ENCODE data around the gene HEATR9. TPM values are rescaled to one million over a fixed set of nuclear protein-coding genes. Genes with fewer than 3 reads are reported as not detected.

HEATR9 gene
- total and polyA plus RNA-seq, 5 donors from 2014 or later: not detected

DNA sequence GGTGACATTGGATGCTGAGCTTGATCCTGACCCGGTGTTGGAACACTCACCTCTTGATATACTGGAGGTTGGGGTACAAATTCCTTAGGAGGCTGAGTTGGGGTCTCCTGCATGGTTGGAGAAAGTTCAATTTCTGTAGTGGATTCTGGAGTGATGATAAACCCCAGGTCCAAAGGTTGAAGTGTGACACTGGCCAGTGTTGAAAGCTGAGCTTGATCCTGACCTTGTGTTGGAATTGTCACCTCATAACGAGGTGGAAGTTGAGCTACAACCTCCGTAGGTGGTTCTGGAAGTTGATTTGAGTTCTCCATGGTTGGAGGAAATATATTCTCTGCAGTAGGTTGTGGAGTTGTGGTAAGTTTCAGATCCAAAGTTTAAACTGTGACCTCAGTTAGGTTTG is 40.7 kb upstream of the HEATR9 start:
- Histone ChIP-seq H3K9me3 (ENCODE audit: control insufficient read depth in 2 of 2, low read length in 2 of 2) (no peaks in the 10 kb centered on the region), H3K27ac (ENCODE audit: insufficient read depth, low read length, poor library complexity, severe bottlenecking) (no peak overlapping the region), H3K27me3 (ENCODE audit: control insufficient read depth, insufficient read depth, low read length) (no peaks in the 10 kb centered on the region), H3K36me3 (ENCODE audit: control insufficient read depth, insufficient read depth, low read length) (no peaks in the 10 kb centered on the region), H3K4me1 (ENCODE audit: control insufficient read depth, insufficient read depth, low read length, poor library complexity, severe bottlenecking) (no peaks in the 10 kb centered on the region), H3K4me3 (ENCODE audit: low read depth, low read length) (no peak overlapping the region)
- Mint-ChIP-seq H3K27me3 (no peaks in the 10 kb centered on the region), H3K27ac (no peak overlapping the region), H3K4me3 (no peak overlapping the region), H3K36me3 (no peaks in the 10 kb centered on the region), H3K4me1 (no peaks in the 10 kb centered on the region), H3K9me3 (no peaks in the 10 kb centered on the region)
- ATAC-seq (ENCODE audit: low read depth in 2 of 2) (no peak), DNase-seq (no peak)

- Mint-ChIP-seq H3K4me3 (no peak overlapping the region), H3K27ac (no peak overlapping the region), H3K36me3 (no peaks in the 10 kb centered on the region), H3K27me3 (no peaks in the 10 kb centered on the region), H3K4me1 (no peaks in the 10 kb centered on the region), H3K9me3 (no peaks in the 10 kb centered on the region)
- no peak for DNase-seq
- no peaks in the 10 kb centered on the region for H3K27me3 ChIP-seq (ENCODE audit: control insufficient read depth, insufficient read depth, low read length)
- no peaks in the 10 kb centered on the region for H3K36me3 ChIP-seq (ENCODE audit: control insufficient read depth, insufficient read depth, low read length)
- no peak for ATAC-seq (ENCODE audit: low read depth in 2 of 2)
- no peaks in the 10 kb centered on the region for H3K9me3 ChIP-seq (ENCODE audit: control insufficient read depth in 2 of 2, low read length in 2 of 2)
- H3K27ac ChIP-seq (ENCODE audit: insufficient read depth, low read length, poor library complexity, severe bottlenecking): no peak overlapping the region
- H3K4me3 ChIP-seq (ENCODE audit: low read depth, low read length): no peak overlapping the region
- no peaks in the 10 kb centered on the region for H3K4me1 ChIP-seq (ENCODE audit: control insufficient read depth, insufficient read depth, low read length, poor library complexity, severe bottlenecking)
Measured at GRCh38 chr17:35907691-35908090, 39.0 kb upstream of the HEATR9 start.

GRCh38 chr17:35906926-35907637 is 38.4 kb upstream of the HEATR9 start:
- no peaks in the 10 kb centered on the region for H3K36me3 ChIP-seq (ENCODE audit: control insufficient read depth, insufficient read depth, low read length)
- H3K27ac ChIP-seq (ENCODE audit: insufficient read depth, low read length, poor library complexity, severe bottlenecking): no peak overlapping the region
- Mint-ChIP-seq H3K4me3 (no peak overlapping the region), H3K36me3 (no peaks in the 10 kb centered on the region), H3K27me3 (no peaks in the 10 kb centered on the region), H3K4me1 (no peaks in the 10 kb centered on the region), H3K27ac (no peak overlapping the region), H3K9me3 (no peaks in the 10 kb centered on the region)
- no peaks in the 10 kb centered on the region for H3K27me3 ChIP-seq (ENCODE audit: control insufficient read depth, insufficient read depth, low read length)
- H3K4me3 ChIP-seq (ENCODE audit: low read depth, low read length): no peak overlapping the region
- ATAC-seq (ENCODE audit: low read depth in 2 of 2) (no peak), DNase-seq (no peak)
- H3K4me1 ChIP-seq (ENCODE audit: control insufficient read depth, insufficient read depth, low read length, poor library complexity, severe bottlenecking): no peaks in the 10 kb centered on the region
- no peaks in the 10 kb centered on the region for H3K9me3 ChIP-seq (ENCODE audit: control insufficient read depth in 2 of 2, low read length in 2 of 2)

- Mint-ChIP-seq H3K4me3 (no peak overlapping the region), H3K4me1 (no peaks in the 10 kb centered on the region), H3K9me3 (no peaks in the 10 kb centered on the region), H3K27ac (no peak overlapping the region), H3K36me3 (no peaks in the 10 kb centered on the region), H3K27me3 (no peaks in the 10 kb centered on the region)
- ATAC-seq (ENCODE audit: low read depth in 2 of 2) (no peak), DNase-seq (no peak)
- H3K36me3 ChIP-seq (ENCODE audit: control insufficient read depth, insufficient read depth, low read length): no peaks in the 10 kb centered on the region
- H3K4me3 ChIP-seq (ENCODE audit: low read depth, low read length): no peak overlapping the region
- no peaks in the 10 kb centered on the region for H3K4me1 ChIP-seq (ENCODE audit: control insufficient read depth, insufficient read depth, low read length, poor library complexity, severe bottlenecking)
- no peaks in the 10 kb centered on the region for H3K27me3 ChIP-seq (ENCODE audit: control insufficient read depth, insufficient read depth, low read length)
- H3K27ac ChIP-seq (ENCODE audit: insufficient read depth, low read length, poor library complexity, severe bottlenecking): no peak overlapping the region
- no peaks in the 10 kb centered on the region for H3K9me3 ChIP-seq (ENCODE audit: control insufficient read depth in 2 of 2, low read length in 2 of 2)
Measured at GRCh38 chr17:35906191-35906925, 37.7 kb upstream of the HEATR9 start.

GRCh38 chr17:35903451-35903850 is 34.8 kb upstream of the HEATR9 start:
- Histone ChIP-seq H3K27ac (ENCODE audit: insufficient read depth, low read length, poor library complexity, severe bottlenecking) (no peak overlapping the region), H3K9me3 (ENCODE audit: control insufficient read depth in 2 of 2, low read length in 2 of 2) (no peaks in the 10 kb centered on the region), H3K27me3 (ENCODE audit: control insufficient read depth, insufficient read depth, low read length) (no peaks in the 10 kb centered on the region), H3K36me3 (ENCODE audit: control insufficient read depth, insufficient read depth, low read length) (no peaks in the 10 kb centered on the region), H3K4me1 (ENCODE audit: control insufficient read depth, insufficient read depth, low read length, poor library complexity, severe bottlenecking) (no peaks in the 10 kb centered on the region), H3K4me3 (ENCODE audit: low read depth, low read length) (no peak overlapping the region)
- Mint-ChIP-seq H3K27me3 (peaks cover 4% of the 10 kb centered on the region), H3K4me3 (no peak overlapping the region), H3K4me1 (no peaks in the 10 kb centered on the region), H3K36me3 (no peaks in the 10 kb centered on the region), H3K27ac (no peak overlapping the region), H3K9me3 (no peaks in the 10 kb centered on the region)
- DNase-seq (no peak), ATAC-seq (ENCODE audit: low read depth in 2 of 2) (no peak)

DNA sequence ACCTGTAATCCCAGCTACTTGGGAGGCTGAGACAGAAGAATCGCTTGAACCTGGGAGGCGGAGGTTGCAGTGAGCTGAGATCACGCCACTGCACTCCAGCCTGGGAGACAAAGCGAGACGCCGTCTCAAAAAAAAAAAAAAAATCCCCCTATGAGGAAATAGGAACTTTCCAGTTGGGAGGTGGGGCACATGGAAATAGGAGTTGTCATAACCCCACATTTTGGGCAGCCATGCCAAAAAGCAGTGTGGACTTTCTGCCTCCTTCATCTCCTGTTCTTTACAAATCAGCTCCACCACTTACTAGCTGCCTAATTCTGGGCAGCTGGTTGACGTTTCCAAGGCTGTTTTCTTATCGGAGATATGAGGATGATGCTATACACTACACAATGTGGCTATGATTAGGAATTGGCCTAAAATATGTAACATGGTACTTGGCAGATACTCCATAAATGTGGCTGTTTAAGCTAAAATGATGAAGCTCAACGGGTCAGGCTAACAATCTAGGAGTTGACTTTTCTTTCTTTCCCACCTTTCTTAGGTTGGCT is 33.0 kb upstream of the HEATR9 start:
- Histone ChIP-seq H3K27me3 (ENCODE audit: control insufficient read depth, insufficient read depth, low read length) (no peaks in the 10 kb centered on the region), H3K4me3 (ENCODE audit: low read depth, low read length) (no peak overlapping the region), H3K9me3 (ENCODE audit: control insufficient read depth in 2 of 2, low read length in 2 of 2) (no peaks in the 10 kb centered on the region), H3K27ac (ENCODE audit: insufficient read depth, low read length, poor library complexity, severe bottlenecking) (no peak overlapping the region), H3K4me1 (ENCODE audit: control insufficient read depth, insufficient read depth, low read length, poor library complexity, severe bottlenecking) (no peaks in the 10 kb centered on the region), H3K36me3 (ENCODE audit: control insufficient read depth, insufficient read depth, low read length) (no peaks in the 10 kb centered on the region)
- Mint-ChIP-seq H3K4me3 (no peak overlapping the region), H3K4me1 (peaks cover 0 to 4% (median 0%) of the 10 kb centered on the region in 4 donors), H3K36me3 (no peaks in the 10 kb centered on the region), H3K27ac (no peak overlapping the region), H3K9me3 (no peaks in the 10 kb centered on the region), H3K27me3 (peaks cover 4% of the 10 kb centered on the region)
- DNase-seq (no peak), ATAC-seq (ENCODE audit: low read depth in 2 of 2) (no peak)

- Mint-ChIP-seq H3K4me3 (no peak overlapping the region), H3K27ac (no peak overlapping the region), H3K36me3 (no peaks in the 10 kb centered on the region), H3K4me1 (peaks cover 0 to 4% (median 0%) of the 10 kb centered on the region in 4 donors), H3K27me3 (peaks cover 4% of the 10 kb centered on the region), H3K9me3 (no peaks in the 10 kb centered on the region)
- Histone ChIP-seq H3K27me3 (ENCODE audit: control insufficient read depth, insufficient read depth, low read length) (no peaks in the 10 kb centered on the region), H3K27ac (ENCODE audit: insufficient read depth, low read length, poor library complexity, severe bottlenecking) (no peak overlapping the region), H3K4me1 (ENCODE audit: control insufficient read depth, insufficient read depth, low read length, poor library complexity, severe bottlenecking) (no peaks in the 10 kb centered on the region), H3K4me3 (ENCODE audit: low read depth, low read length) (no peak overlapping the region), H3K36me3 (ENCODE audit: control insufficient read depth, insufficient read depth, low read length) (no peaks in the 10 kb centered on the region), H3K9me3 (ENCODE audit: control insufficient read depth in 2 of 2, low read length in 2 of 2) (no peaks in the 10 kb centered on the region)
- ATAC-seq (ENCODE audit: low read depth in 2 of 2) (no peak), DNase-seq (no peak)
Measured at GRCh38 chr17:35900708-35901480, 32.2 kb upstream of the HEATR9 start.
